Measurements from ENCODE around the gene GNAS. TPM values are rescaled to one million over a fixed set of nuclear protein-coding genes. Genes with fewer than 3 reads are reported as not detected.
A peak's percentile ranks its signal among the peaks of the same experiment; 100 is the strongest.

Gene GNAS
- total RNA-seq, 1 donor from 2014 or later: 365 TPM

GRCh38 chr20:58900397-58900796 is 47.9 kb downstream of the GNAS start:
- DNase-seq: no peak

DNA sequence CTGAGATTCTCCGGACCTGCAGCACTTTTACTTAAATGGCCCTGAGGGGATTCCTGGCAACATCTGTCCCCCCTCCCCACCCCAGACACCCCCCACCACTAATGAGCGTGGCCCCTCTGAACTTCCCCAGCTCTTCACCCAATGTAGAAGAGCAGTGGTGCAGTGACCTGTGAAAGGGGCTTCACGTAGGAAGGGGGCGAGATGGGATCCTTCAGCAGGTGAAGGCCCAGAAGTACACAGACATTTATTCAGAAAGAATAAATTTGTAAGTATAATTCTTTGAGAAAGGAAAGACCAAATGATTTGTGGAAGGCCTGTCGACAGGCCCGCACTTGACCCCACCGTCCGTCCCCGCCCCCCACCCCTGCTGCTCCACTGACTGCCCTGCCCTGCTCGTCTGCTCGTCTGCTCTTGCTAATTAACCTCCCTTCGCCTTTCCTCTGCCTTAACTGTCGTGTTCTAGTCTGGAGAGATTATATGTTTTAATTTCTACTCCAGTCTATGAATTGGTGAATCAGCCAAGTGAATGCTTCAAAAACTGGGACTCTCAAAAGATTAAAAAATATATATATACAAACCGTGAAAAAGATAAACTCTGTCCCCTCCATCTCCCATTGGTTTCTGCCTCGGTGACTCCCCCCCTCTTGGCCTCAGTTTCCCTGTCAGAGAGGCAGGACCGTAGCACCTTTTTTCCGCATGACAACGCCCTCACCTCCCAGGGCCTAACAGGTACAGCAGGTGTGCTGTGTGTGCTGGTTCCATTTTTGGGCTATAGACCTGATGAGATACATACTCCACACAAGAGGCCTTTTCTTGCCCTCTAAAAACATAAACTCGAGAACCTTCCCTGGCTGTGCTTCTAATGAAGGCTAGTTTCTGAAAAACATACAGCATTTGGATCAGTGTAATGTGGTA is 49.2 kb downstream of the GNAS start:
- DNase-seq: no peak

GRCh38 chr20:58903614-58904013 is 51.1 kb downstream of the GNAS start:
- no peak for DNase-seq

GRCh38 chr20:58905236-58905635 is 52.7 kb downstream of the GNAS start:
- DNase-seq: no peak

DNA sequence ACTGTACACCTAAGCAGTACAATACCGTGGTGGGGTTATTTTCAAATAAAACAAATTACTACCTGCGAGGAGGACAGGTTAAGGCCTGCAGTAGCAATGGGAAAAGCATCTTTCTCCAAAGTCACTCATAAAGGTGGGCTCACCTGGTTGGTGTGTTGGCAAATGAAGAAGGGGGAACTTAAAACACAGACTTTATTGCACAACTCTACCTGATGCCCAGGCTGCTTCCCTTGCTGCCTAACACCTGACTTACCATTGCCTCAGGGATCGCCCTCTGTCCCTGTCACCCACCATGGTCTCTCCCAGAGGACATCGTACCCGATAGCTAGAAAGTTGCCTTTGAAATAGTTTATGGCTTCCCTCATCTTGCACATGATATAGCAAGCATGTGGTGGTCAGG is 53.6 kb downstream of the GNAS start:
- DNase-seq: no peak

DNA sequence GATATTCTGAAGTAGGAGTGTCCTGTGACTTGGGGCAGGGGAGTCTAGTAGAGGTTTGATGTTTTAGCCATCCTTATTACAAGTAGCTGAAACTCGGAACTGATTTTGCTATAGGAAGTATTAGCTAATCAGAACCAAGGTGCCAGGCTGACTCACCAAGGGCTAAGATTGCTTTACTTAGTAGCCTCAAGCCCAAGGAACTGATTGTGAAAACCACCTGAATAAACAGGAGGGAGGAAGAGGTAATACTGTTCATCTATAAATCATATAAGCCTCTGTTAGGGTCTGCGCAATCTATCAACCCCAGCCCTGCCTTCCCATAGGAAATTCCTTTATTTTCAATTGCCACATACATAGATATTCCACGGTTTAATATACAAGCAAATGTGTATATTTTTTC is 54.4 kb downstream of the GNAS start:
- DNase-seq: peak; percentile 91

- peak; percentile 99 for DNase-seq
Measured at GRCh38 chr20:58907320-58908137, 55.0 kb downstream of the GNAS start.

DNA sequence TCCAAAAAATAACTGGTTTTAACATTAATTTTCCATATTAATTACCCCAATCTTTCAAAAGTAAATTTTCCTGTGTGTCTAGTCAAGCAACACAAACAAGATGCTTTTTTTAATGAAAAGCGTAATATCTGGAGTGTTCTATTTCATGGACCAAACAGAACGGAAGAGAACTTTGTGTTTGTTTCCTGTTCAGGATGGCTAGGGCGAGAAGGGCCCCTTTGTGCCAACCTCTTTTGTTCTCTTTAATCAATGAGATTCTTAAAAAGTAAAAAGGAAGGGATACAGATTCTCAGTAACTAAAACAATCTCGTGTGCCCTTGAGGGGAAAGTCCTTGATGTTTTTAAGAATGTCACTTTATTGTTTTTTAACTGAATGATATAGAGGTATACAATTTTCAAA is 55.7 kb downstream of the GNAS start:
- DNase-seq: peak; percentile 73

- no peak for DNase-seq
Measured at GRCh38 chr20:58908941-58909340, 56.4 kb downstream of the GNAS start.

- DNase-seq: no peak
Measured at GRCh38 chr20:58909585-58909984, 57.1 kb downstream of the GNAS start.

DNA sequence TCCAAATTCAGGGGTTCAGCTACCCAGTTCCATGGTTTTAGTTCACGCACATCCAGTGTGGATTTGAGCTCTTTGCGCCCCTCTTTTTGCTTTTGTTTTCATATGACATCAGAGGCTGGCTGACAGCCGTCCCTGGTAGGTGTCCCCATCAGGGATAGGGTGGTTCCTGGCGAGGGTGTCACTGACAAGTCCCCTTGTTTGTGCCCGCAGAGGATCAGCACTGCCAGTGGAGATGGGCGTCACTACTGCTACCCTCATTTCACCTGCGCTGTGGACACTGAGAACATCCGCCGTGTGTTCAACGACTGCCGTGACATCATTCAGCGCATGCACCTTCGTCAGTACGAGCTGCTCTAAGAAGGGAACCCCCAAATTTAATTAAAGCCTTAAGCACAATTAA is 58.0 kb downstream of the GNAS start:
- no peak for DNase-seq

GRCh38 chr20:58911309-58911708 is 58.8 kb downstream of the GNAS start:
- DNase-seq: no peak

GRCh38 chr20:58911970-58912369 is 59.5 kb downstream of the GNAS start:
- no peak for DNase-seq

GRCh38 chr20:58913079-58913478 is 60.6 kb downstream of the GNAS start:
- no peak for DNase-seq

GRCh38 chr20:58918621-58919020 is 66.1 kb downstream of the GNAS start:
- DNase-seq: no peak

GRCh38 chr20:58921564-58921963 is 69.0 kb downstream of the GNAS start:
- no peak for DNase-seq

DNA sequence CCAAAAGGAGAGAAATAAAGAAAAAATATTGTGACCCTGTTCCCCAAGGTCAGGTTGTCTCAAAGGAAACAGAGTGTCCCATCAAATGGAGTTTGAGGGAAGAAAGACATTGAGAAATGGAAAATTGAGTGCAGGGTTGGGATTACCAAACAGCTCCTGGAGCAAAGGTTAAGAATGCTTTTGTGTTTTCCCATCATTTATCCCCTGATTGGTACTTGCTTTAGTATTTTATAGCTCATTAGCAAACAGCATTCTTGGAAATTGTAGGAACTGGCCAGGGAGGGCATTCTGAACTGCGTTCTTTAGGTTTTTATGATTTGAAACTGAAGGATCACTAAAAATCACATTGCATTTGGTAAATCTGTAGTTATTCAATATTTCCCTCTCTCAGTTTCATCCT is 69.5 kb downstream of the GNAS start:
- DNase-seq: no peak

DNA sequence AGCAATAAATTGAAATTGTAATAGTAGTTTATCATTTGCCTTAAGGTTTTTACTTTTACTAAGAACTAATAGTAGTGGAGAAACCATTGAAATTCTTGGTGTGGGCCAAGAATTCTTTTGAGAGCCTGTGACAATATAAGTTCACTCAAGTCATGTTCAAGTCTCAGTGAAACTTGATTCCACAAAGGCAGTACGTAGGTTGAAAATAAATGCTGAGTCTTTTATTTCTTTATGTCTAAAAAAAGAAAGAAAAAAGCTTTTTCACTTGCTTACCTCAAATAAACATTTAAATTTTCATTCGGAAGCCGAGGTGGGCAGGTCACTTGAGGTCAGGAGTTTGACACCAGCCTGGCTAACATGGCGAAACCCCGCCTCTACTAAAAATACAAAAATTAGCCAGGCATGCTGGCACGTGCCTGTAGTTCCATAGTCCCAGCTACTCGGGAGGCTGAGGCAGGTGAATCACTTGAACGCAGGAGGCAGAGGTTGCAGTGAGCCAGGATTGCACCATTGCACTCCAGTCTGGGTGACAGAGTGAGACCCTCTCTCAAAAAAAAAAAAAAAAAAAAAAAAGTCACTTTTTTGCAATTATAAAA is 70.7 kb downstream of the GNAS start:
- DNase-seq: no peak

- no peak for DNase-seq
Measured at GRCh38 chr20:58926802-58927489, 74.4 kb downstream of the GNAS start.

- no peak for DNase-seq
Measured at GRCh38 chr20:58927490-58928061, 75.1 kb downstream of the GNAS start.

DNA sequence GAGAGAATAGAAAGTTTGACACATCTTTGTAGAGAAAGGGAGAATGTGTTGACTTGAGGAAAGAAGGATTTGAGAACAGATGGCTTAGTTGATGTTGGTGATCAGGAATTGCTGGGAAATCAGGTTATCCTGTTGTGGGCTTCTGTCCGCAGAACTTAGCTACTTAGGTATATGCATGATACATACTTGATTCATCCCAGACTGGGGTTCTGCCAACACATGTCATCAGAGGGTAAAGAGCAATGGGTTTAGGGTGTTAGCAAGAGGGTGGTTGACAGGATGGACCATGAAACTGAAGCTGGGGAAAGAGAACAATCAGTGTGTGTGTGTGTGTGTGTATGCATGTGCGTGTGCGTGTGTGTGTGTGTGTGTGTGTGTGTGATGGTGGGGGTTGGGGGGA is 78.0 kb downstream of the GNAS start:
- DNase-seq: no peak

GRCh38 chr20:58932170-58932569 is 79.7 kb downstream of the GNAS start:
- no peak for DNase-seq

All from dermis blood vessel endothelial cell (primary cell).